ENCODE measurements around the gene OOSP1.

- TF ChIP-seq CTCF (optimal IDR thresholded peaks at IDR 0.05 in 1 of 3, IDR thresholded peaks at IDR 0.05 in 1 of 3, conservative IDR thresholded peaks at IDR 0.05 in 1 of 3; ENCODE audit: extremely low read depth in 1 of 3, insufficient read depth in 2 of 3, low read length in 3 of 3) (no peak), EZH2 (IDR thresholded peaks at IDR 0.05; ENCODE audit: low read length) (no peak)
Observed at GRCh38 chr11:59981106-59981770, 43.0 kb downstream of the OOSP1 start.

All from keratinocyte (primary cell).